ENCODE data around the gene PLA2R1.

DNA sequence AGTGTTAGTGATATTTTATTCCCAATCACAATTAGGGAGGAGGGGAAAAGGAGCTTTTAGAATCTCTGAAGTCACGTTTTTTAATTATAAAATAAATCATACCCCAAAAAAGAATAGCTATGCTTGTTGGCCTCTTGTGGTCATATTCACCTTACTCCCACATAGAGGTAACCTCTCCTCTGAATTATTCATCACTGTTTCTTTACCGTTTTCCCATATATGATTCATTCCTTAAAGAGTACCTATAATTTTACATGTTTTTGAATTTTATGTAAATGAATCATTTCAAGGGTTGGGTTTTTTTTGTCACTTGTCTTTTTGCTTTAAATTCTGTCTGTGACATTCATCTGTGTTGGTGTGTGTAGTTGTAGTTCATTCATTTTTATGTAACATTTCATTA is 153.8 kb downstream of the PLA2R1 start:
- TF ChIP-seq MXI1 (IDR thresholded peaks at IDR 0.05; ENCODE audit: borderline replicate concordance, low read depth, low read length) (no peak), POLR2A (IDR thresholded peaks at IDR 0.05; ENCODE audit: low read depth, low read length) (no peak), BHLHE40 (IDR thresholded peaks at IDR 0.05; ENCODE audit: low read depth, low read length) (no peak), RFX5 (IDR thresholded peaks at IDR 0.05; ENCODE audit: low read depth, low read length) (no peak), SMC3 (IDR thresholded peaks at IDR 0.05; ENCODE audit: low read depth, low read length) (no peak), CEBPB (IDR thresholded peaks at IDR 0.05; ENCODE audit: low read depth, low read length) (no peak), RCOR1 (IDR thresholded peaks at IDR 0.05; ENCODE audit: insufficient replicate concordance, low read length) (no peak)
- TF ChIP-seq, protein P1, sequence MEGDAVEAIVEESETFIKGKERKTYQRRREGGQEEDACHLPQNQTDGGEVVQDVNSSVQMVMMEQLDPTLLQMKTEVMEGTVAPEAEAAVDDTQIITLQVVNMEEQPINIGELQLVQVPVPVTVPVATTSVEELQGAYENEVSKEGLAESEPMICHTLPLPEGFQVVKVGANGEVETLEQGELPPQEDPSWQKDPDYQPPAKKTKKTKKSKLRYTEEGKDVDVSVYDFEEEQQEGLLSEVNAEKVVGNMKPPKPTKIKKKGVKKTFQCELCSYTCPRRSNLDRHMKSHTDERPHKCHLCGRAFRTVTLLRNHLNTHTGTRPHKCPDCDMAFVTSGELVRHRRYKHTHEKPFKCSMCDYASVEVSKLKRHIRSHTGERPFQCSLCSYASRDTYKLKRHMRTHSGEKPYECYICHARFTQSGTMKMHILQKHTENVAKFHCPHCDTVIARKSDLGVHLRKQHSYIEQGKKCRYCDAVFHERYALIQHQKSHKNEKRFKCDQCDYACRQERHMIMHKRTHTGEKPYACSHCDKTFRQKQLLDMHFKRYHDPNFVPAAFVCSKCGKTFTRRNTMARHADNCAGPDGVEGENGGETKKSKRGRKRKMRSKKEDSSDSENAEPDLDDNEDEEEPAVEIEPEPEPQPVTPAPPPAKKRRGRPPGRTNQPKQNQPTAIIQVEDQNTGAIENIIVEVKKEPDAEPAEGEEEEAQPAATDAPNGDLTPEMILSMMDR (conservative IDR thresholded peaks at IDR 0.05; ENCODE audit: low read depth, low read length) = no peak
